NT2/D1 (cell line): Measurements from ENCODE around the gene NOC2L.

Experiments used
- YY1 ChIP-seq: IDR thresholded peaks from 2 replicates; pipeline ENCODE4 v1.6.1; 2011; ENCODE audit not compliant: insufficient read length, insufficient read depth
- ZNF274 ChIP-seq: IDR thresholded peaks from 2 replicates; pipeline ENCODE4 v1.6.1; 2011; ENCODE audit warnings: mild to moderate bottlenecking, low read depth, low read length

GRCh38 chr1:1000357-1001056 is 41.5 kb upstream of the NOC2L start:
- no peak for TF ChIP-seq YY1
- no peak for TF ChIP-seq ZNF274
